HG03558 (cell line): ENCODE measurements around the gene EGFR.

Experiments used
- ATAC-seq: cut with Tn5 transposase; IDR thresholded peaks from one replicate; pipeline ENCODE4 v1.9.1; 2021; ENCODE audit warnings: moderate number of reproducible peaks; ENCODE audit not compliant: unreplicated experiment; ENCODE audit errors: extremely low read depth

Gene EGFR

GRCh38 chr7:55113760-55114540 lies 95.1 kb downstream of the EGFR start:
- no peak for ATAC-seq

DNA sequence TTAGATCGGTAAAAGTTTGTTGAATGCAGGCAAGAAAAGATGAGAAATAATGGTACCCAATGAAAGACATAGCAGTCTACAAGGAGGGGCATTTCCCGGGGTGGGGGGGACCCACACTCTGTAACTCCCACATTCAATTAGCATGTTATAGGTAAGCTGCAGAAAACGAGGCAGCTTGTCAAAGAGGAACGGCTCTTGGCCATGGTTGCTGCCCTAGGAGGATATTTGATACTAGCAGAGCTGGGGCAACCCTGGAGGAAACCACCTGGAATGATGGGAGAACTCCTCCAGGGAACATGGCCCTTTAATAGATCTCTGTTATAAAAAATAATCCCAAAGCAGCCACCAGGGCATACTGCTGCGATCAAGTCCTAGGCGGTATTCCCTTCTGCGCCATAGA lies 98.5 kb downstream of the EGFR start:
- ATAC-seq, result no peak

DNA sequence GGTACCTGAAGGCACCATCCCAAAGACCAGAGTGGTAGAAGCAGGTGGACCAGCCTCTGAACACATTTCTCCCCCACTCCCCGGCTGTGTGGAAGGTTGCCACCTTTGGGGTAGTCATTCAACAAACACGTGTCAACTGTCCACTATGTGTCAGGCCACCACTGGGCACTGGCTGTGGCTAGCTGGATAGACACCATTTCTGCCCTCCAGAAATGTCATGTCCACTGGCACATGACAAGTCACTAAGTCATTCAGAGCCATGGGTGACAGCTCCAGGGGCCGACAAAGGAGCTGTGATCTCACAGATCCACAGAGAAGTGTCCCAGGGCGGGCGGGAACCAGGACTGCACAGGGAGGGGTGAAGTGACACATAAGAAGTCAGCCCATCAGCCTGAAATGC lies 99.6 kb downstream of the EGFR start:
- ATAC-seq, result no peak

DNA sequence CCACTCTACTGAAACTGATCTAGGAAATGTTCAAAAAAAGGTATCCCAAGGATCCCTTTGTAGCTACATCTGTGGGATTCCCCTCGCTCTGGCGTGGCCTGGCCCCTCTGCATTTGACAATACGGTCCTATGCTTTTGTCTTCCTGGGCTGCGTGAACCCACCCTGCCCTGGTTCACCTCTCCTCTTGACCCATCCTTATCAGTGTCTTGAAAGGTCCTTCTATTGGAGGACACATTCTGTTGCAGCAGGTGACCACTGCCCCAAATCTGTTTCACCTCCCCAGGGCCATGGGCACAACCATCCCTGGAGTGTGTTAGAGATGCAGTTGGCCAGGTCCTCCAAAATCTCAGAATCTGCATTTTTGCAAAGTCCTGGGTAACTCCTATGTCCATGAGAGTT lies 100.8 kb downstream of the EGFR start:
- ATAC-seq, result no peak

DNA sequence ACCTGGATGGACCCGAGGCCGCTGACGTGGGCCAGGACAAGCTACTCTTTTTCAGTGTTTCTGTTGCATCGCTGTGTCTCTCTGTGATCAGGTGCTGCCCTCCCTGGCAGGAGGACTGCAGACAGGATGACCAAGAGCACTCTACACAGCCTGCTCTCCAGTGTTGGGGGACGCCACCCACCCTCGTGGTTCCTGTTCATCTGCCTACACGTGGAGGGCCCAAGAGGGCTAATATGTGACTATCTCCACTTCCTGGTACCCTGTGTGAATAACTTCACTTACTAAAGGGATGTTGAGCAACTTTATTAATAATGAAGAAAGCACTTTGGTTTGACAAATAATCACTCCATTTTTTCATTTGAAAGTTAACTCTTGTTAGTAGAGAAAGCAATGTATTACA lies 101.3 kb downstream of the EGFR start:
- ATAC-seq, result no peak

GRCh38 chr7:55120501-55121198 lies 101.8 kb downstream of the EGFR start:
- no peak for ATAC-seq

- no peak for ATAC-seq
Observed at GRCh38 chr7:55121249-55121648, 102.4 kb downstream of the EGFR start.

DNA sequence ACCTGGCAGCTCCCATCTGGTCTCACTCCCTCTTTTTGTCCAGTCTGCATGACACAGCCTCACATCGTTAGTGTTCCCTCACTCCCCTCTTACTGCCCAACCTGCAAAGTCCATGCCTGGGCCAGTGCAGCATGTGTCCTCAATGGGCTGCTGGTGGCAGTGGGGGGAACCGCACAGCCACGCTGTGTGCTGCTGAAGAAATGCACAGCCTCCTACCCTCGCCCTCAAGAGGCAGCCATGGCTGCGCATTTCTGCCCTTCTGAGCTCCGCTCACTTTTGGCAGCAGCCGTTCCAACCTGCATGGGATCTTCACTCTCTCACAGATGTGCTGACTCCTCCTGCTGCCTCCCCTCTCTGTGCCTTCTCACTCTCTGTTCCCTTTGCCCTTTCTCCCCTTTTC lies 103.4 kb downstream of the EGFR start:
- ATAC-seq, result no peak

GRCh38 chr7:55124989-55125875 lies 106.4 kb downstream of the EGFR start:
- no peak for ATAC-seq

DNA sequence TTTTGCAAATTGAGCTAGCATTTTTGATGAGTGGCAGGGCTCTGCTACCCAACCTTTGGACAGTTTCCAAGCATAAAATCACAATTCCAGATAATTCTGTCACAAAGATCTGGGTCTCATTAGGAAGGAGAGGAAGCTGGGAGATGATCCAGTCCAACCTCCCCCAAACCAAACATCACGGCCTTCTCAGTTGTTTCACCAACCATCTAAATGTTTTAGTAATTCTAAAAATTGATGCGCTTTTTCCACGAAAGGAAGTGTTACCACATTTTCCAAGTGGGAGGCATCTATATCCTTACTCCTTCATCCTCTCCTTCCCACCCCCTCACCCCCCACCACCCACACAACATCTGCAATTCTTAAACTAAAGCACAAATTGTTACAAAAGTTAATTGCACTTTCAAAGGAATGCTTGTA lies 108.3 kb downstream of the EGFR start:
- ATAC-seq, result no peak

GRCh38 chr7:55127622-55128081 lies 108.8 kb downstream of the EGFR start:
- ATAC-seq, result no peak

DNA sequence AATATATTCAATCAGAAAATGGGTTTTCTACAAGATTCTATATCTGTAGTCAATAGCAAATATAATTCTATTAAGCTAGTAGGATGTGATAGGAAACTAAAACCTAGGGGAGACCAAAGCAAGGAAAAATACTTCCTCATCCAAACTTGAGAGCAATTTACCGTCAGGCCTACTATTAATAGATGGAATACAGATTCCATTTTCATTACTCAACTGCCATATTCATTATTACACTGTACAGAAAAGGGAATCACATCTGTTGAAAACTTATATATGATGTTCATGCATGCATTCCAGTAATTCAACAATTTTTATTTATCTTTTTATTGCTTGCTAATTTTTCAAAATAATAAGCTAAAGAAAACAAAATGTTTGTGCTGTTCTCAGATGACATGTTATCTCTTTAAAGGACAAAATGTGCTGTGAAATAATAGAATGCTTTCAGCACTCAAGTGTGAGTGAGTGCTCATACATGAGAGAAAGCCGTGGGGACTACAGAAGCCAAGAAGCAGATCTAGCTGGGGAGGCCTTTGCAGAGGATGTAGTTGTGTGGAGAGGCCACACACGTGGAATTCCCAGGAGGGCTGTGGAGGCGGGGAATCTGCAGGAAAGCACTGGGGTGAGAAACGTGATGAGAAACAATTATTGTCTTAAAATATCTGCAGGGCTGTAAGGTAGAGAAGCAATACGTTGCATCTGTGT lies 110.0 kb downstream of the EGFR start:
- no peak for ATAC-seq

- no peak for ATAC-seq
Observed at GRCh38 chr7:55129541-55130394, 111.0 kb downstream of the EGFR start.

DNA sequence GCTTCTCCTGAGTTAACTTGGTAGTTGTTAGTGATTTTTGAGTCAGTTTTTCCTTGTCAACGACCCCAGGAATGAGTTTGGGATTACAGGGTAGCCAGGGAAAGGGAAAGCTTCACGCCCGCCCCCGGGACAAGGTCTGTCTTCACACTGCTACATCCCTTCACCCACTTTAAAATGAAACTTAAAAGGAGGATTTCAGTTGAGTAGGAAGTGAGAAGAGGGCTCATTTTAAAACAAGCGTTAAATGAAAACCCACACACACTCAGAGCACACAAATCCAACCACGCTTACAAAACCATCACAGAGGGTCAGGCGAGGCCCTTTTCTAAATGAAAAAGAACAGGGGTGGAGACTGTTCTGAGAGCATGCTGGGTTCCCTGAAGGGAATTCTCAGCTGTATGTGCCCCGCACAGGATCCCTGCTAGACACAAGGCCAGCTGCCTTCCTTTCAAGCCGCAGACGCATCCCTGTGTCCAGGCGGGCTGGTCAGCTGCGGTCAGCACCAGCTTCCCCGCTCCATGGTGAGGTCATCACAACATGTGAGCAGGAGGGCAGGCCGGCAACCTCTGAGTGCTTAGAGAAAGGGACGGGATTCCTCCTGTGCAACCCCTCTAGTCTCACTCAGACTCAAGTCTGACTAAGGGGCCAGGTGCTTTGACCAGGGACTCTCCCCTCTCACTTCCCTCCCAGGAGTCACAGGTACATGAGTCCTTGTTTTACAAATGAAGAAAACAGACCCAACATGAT lies 111.8 kb downstream of the EGFR start:
- no peak for ATAC-seq

DNA sequence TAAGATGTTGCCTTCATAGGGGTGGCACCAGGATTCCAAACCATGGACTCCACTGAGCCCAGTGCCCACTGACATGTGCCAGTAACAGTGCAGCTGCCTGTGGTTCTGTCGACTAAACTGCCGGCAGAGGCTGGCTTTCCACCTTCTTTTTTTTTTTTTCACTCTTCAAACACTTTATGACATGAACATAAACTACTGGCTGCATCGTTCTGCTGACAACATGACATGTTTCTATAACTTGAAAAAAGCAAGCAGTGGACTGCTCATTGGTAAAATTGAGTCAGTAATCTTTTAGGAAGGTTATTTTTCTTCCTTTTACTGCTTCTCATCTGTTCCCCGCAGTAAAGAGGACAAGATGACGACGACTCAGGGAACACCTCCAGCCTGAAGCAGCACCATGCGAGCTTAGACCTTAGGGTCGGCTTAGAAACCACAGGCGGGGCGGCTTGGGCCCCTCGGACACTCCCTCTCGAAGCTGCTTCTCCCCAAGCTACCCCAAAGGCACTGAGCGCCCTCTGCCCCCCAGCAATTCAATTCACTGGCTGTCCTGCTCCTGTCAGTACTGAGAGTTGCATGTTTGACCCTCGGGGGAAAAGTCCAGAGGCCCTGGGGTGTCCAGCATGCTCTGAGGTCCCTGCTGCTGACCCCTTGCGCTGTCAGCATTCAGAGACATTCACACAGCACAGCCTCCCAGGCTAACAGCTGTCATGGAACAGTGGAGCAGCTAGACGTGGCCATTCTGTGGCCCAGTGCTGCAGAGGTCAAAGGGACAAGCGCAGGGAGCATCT lies 112.5 kb downstream of the EGFR start:
- no peak for ATAC-seq

DNA sequence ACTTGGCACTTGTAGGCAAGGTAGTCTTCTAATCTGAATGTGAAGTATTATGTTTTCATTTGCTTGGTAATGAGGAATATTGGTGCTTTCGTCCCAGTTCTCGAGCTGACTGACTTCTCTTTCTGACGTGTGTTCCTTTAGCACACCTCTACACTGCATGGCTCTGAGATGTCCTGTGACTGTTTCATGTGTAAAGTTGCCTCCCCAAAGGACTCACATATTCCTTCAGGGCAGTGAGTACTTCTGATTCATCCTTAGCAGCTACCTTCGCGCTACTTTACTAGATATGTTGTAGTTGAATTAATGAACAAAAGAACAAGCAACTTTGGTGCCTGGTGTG lies 113.7 kb downstream of the EGFR start:
- no peak for ATAC-seq

GRCh38 chr7:55132890-55133551 lies 114.2 kb downstream of the EGFR start:
- no peak for ATAC-seq
